ENCODE measurements around the gene FOCAD.

DNA sequence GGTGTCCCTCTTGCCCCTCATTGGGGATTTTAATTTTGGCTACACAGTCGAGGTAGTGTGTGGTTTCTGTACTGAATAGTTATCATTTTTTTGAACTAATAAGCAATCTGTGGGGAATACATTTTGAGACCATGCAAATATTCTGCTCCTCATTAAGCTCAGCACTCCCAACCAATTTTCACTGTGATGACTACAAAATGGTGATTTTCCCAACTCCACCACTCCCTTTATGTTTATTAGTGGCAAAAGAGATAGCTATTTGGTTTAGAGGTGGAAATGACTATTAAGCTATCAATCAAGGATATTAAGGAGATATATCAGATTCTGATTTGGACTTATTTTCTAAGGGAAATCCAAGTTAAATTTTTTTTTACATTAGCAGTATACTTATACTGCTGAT, 62.9 kb downstream of the FOCAD start:
- TF ChIP-seq CSDC2 (CRISPR knock-in tag; IDR thresholded peaks at IDR 0.05) (no peak), PPARA (CRISPR knock-in tag; IDR thresholded peaks at IDR 0.05; ENCODE audit: borderline replicate concordance) (no peak), ZNF565 (CRISPR knock-in tag; conservative IDR thresholded peaks at IDR 0.05; ENCODE audit: low read depth) (no peak), ARNTL (CRISPR knock-in tag; IDR thresholded peaks at IDR 0.05; ENCODE audit: borderline replicate concordance, low read depth) (no peak), RARB (CRISPR knock-in tag; IDR thresholded peaks at IDR 0.05) (no peak), ZC3H10 (CRISPR knock-in tag; IDR thresholded peaks at IDR 0.05) (no peak), OSR1 (CRISPR knock-in tag; IDR thresholded peaks at IDR 0.05) (no peak), ISL1 (CRISPR knock-in tag; IDR thresholded peaks at IDR 0.05) (no peak), ZFP3 (CRISPR knock-in tag; IDR thresholded peaks at IDR 0.05) (no peak), TCF4 (CRISPR knock-in tag; IDR thresholded peaks at IDR 0.05; ENCODE audit: borderline replicate concordance) (no peak), ZFP30 (CRISPR knock-in tag; IDR thresholded peaks at IDR 0.05) (no peak)
- TF ChIP-seq, protein P1, sequence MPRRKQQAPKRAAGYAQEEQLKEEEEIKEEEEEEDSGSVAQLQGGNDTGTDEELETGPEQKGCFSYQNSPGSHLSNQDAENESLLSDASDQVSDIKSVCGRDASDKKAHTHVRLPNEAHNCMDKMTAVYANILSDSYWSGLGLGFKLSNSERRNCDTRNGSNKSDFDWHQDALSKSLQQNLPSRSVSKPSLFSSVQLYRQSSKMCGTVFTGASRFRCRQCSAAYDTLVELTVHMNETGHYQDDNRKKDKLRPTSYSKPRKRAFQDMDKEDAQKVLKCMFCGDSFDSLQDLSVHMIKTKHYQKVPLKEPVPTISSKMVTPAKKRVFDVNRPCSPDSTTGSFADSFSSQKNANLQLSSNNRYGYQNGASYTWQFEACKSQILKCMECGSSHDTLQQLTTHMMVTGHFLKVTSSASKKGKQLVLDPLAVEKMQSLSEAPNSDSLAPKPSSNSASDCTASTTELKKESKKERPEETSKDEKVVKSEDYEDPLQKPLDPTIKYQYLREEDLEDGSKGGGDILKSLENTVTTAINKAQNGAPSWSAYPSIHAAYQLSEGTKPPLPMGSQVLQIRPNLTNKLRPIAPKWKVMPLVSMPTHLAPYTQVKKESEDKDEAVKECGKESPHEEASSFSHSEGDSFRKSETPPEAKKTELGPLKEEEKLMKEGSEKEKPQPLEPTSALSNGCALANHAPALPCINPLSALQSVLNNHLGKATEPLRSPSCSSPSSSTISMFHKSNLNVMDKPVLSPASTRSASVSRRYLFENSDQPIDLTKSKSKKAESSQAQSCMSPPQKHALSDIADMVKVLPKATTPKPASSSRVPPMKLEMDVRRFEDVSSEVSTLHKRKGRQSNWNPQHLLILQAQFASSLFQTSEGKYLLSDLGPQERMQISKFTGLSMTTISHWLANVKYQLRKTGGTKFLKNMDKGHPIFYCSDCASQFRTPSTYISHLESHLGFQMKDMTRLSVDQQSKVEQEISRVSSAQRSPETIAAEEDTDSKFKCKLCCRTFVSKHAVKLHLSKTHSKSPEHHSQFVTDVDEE (CRISPR knock-in tag; IDR thresholded peaks at IDR 0.05): no peak
- TF ChIP-seq, protein P2, sequence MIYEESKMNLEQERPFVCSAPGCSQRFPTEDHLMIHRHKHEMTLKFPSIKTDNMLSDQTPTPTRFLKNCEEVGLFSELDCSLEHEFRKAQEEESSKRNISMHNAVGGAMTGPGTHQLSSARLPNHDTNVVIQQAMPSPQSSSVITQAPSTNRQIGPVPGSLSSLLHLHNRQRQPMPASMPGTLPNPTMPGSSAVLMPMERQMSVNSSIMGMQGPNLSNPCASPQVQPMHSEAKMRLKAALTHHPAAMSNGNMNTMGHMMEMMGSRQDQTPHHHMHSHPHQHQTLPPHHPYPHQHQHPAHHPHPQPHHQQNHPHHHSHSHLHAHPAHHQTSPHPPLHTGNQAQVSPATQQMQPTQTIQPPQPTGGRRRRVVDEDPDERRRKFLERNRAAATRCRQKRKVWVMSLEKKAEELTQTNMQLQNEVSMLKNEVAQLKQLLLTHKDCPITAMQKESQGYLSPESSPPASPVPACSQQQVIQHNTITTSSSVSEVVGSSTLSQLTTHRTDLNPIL (CRISPR knock-in tag; IDR thresholded peaks at IDR 0.05; ENCODE audit: low read depth): no peak

Measured in SK-N-SH treated with all-trans-retinoic acid at 6 μM for 48 hours (cell line).